Effector memory CD8-positive, alpha-beta T cell (primary cell): ENCODE results near the gene MAPK11.

Source experiments
- ATAC-seq: fragments of 150-1000 bp; cut with Tn5 transposase; replicated peaks from 2 replicates; pipeline ENCODE4 v1.10.0; 2021; ENCODE audit warnings: mild to moderate bottlenecking, moderate library complexity
- DNase-seq, 3 experiments: peaks; one replicate each; pipeline ENCODE4 v3.0.0; 2021
- H3K27ac Mint-ChIP-seq, 2 donors: one replicate each; pipeline ENCODE4 v1.8.0; 2022; ENCODE audit warnings: mild to moderate bottlenecking in 2 of 2, mixed read lengths in 2 of 2, moderate library complexity in 2 of 2
- H3K27me3 Mint-ChIP-seq, 2 donors: one replicate each; pipeline ENCODE4 v1.8.0; 2022; ENCODE audit warnings: mixed read lengths in 2 of 2
- H3K36me3 Mint-ChIP-seq: one replicate; pipeline ENCODE4 v1.8.0; 2022; ENCODE audit warnings: mild to moderate bottlenecking, moderate library complexity, mixed read lengths; ENCODE audit not compliant: insufficient read depth
- H3K4me1 Mint-ChIP-seq, 2 donors: one replicate each; pipeline ENCODE4 v1.8.0; 2022; ENCODE audit warnings: low read depth in 2 of 2, mixed read lengths in 2 of 2
- H3K4me3 Mint-ChIP-seq, 2 donors: one replicate each; pipeline ENCODE4 v1.8.0; 2022; ENCODE audit warnings: mild to moderate bottlenecking in 2 of 2, mixed read lengths in 2 of 2, moderate library complexity in 2 of 2
- H3K9me3 Mint-ChIP-seq, 2 donors: one replicate each; pipeline ENCODE4 v1.8.0; 2022; ENCODE audit warnings: mixed read lengths in 2 of 2

The MAPK11 gene

GRCh38 chr22:50283821-50284220 lies 13.6 kb upstream of the MAPK11 start:
- H3K9me3 Mint-ChIP-seq: no peaks in the 10 kb centered on the region
- H3K4me1 Mint-ChIP-seq: no peaks in the 10 kb centered on the region
- no peak for ATAC-seq
- no peak for DNase-seq
- peaks cover 4% of the 10 kb centered on the region for H3K36me3 Mint-ChIP-seq
- no peak overlapping the region for H3K27ac Mint-ChIP-seq
- H3K27me3 Mint-ChIP-seq: peaks cover 0 to 7% of the 10 kb centered on the region in 2 donors
- no peak overlapping the region for H3K4me3 Mint-ChIP-seq

DNA sequence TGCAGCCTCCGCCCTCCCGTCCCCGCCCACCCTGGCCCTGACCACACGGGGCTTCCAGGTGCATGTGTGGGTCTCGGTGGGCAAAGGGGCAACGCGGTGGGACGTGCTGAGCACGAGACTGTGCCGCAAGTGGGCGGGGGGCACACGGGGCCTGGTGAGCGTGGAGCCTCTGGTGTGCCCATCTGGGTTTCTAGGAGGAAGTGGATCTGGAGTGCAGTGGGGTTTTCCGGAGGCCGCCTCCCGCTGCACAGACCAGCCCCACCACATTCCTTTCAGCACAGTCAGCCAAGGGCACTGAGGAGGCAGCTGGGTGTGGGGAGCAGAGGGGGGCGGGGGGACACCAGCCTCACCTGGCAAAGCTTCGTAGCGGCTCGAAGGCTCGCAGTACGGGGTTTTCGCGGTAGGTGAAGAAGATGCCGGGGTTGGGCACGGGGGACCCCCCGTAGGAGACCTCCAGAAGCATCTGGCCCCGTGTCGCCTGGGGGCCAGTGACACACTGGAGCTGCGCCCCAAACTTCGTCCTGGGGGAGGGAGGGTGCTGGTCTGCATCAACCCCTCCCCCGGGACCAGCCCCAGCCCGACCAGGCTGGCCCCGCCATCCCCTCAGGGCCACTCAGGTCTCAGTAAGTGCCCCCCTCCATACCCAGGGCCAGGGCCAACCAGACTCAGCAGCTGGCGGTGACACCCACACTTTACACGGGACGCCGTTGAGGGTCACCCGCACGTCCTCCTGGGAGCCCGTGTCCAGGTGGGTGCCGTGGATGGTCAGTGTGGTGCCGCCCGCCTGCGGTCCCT lies 12.4 kb upstream of the MAPK11 start:
- Mint-ChIP-seq H3K36me3 (peaks cover 4% of the 10 kb centered on the region), H3K4me1 (no peaks in the 10 kb centered on the region), H3K27ac (no peak overlapping the region), H3K4me3 (no peak overlapping the region), H3K9me3 (no peaks in the 10 kb centered on the region), H3K27me3 (peaks cover 0 to 7% of the 10 kb centered on the region in 2 donors)
- ATAC-seq (no peak), DNase-seq (no peak)

DNA sequence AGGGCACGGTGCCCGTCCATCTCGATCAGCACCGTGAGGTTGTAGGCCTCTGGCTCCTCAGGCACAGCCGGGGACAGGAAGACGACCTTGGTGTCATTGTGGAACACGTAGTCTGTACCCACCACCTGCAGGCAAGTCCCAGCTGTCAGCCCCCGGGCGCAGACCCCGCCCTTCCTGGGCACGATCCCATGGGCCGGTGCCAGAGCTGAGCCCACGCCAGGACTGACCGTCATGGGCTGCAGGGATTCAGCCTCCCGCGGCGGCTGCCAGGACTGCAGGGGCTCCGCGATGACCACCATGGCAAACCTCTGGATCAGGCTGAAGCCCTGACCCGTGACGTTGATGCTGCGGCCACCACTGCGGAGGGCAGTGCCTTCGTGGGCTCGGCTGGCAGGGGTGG lies 11.8 kb upstream of the MAPK11 start:
- H3K27ac Mint-ChIP-seq: no peak overlapping the region
- H3K36me3 Mint-ChIP-seq: peaks cover 4% of the 10 kb centered on the region
- no peak overlapping the region for H3K4me3 Mint-ChIP-seq
- H3K27me3 Mint-ChIP-seq: peaks cover 0 to 7% of the 10 kb centered on the region in 2 donors
- no peaks in the 10 kb centered on the region for H3K9me3 Mint-ChIP-seq
- ATAC-seq: no peak
- DNase-seq: no peak
- H3K4me1 Mint-ChIP-seq: no peaks in the 10 kb centered on the region

DNA sequence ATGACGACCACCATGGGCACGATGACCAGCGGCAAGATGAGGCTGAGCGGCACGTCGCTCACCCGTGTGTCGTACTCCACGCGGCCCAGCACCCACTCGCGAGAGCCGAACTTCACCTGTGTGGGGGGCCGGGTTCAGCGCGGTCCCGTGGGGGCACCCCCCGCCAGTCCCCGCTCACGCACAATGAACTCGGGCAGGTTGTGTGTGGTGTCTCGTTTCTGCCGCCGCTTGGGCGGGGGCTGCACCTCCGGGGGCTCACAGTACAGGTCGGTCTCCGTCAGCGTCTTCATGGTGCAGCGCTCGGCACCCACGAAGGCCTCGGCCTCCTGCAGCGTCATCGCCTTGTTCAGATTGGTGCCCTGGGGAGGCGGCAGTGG lies 11.2 kb upstream of the MAPK11 start:
- DNase-seq: no peak
- Mint-ChIP-seq H3K4me3 (no peak overlapping the region), H3K27ac (no peak overlapping the region), H3K9me3 (no peaks in the 10 kb centered on the region), H3K4me1 (no peaks in the 10 kb centered on the region), H3K27me3 (peaks cover 0 to 7% of the 10 kb centered on the region in 2 donors), H3K36me3 (peaks cover 7% of the 10 kb centered on the region)
- ATAC-seq: no peak

DNA sequence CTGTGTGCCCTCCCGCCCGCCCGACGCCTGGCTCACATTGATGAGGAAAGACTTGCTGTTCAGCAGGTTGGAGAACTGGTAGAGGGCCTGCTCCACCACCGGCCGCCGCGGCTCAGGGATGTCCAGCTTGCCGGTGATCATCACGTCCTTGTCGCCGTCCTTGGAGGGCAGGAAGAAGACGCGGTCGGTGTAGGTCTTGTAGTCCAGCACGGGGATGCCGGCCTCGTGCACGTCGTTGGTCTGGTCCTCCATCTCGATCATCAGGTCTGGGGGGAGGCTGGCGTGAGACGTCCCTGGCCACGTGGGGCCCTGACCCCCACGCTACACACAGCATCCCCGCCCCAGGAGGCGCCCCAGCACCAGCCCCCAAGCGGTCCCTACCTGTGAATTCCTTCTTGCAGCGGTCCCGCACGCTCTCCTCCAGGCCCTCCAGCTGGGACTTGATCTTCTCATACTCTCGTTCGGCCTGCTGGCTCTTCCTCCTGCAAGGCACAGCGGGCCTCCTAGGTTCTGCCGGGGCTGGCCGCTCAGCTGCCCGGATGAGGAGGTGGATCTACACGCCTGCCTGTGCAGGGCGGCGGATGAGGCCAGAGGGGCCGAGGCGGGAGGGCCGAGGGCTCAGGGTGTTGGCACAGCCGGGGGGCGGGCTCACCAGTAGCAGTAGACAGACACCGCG lies 10.7 kb upstream of the MAPK11 start:
- no peaks in the 10 kb centered on the region for H3K4me1 Mint-ChIP-seq
- peaks cover 0 to 7% of the 10 kb centered on the region in 2 donors for H3K27me3 Mint-ChIP-seq
- no peak overlapping the region for H3K4me3 Mint-ChIP-seq
- ATAC-seq (no peak), DNase-seq (no peak)
- H3K27ac Mint-ChIP-seq: no peak overlapping the region
- H3K9me3 Mint-ChIP-seq: no peaks in the 10 kb centered on the region
- peaks cover 8% of the 10 kb centered on the region for H3K36me3 Mint-ChIP-seq

DNA sequence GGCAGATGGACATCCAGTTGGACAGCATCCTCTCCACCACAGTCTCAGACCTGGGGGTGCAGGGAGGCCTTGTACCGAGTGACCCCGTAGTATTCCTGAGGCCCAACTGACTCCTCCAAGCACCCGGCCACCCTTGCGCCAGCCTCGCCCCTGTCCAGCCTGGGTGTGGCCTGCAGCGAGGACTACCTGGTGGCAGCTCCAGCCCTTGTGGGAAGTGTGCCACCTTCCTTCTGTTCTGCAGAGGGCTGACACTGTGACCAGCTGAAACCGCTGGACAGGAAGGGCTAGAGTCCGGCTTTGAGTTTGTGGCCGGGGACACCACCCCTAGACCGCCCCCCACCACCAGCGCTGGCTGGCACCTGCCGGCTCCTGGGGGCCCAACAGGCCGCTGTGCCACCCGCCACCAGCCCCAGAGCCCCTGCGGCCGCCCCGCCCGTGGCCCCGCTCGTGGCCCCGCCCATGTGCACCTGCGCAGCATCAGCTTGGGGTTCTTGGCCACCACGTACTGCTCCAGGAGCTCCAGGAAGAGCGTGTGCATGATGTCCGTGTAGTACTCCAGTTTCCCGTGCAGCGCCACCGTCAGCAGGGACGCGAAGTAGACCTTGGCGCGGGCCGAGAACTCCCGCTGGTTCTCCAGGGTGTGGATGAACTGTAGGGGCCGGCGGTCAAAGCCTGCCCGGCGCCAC lies 10.0 kb upstream of the MAPK11 start:
- no peak overlapping the region for H3K4me3 Mint-ChIP-seq
- no peak for DNase-seq
- ATAC-seq: no peak
- H3K4me1 Mint-ChIP-seq: no peaks in the 10 kb centered on the region
- no peaks in the 10 kb centered on the region for H3K9me3 Mint-ChIP-seq
- peaks cover 13% of the 10 kb centered on the region for H3K36me3 Mint-ChIP-seq
- H3K27me3 Mint-ChIP-seq: peaks cover 0 to 7% of the 10 kb centered on the region in 2 donors
- H3K27ac Mint-ChIP-seq: no peak overlapping the region

DNA sequence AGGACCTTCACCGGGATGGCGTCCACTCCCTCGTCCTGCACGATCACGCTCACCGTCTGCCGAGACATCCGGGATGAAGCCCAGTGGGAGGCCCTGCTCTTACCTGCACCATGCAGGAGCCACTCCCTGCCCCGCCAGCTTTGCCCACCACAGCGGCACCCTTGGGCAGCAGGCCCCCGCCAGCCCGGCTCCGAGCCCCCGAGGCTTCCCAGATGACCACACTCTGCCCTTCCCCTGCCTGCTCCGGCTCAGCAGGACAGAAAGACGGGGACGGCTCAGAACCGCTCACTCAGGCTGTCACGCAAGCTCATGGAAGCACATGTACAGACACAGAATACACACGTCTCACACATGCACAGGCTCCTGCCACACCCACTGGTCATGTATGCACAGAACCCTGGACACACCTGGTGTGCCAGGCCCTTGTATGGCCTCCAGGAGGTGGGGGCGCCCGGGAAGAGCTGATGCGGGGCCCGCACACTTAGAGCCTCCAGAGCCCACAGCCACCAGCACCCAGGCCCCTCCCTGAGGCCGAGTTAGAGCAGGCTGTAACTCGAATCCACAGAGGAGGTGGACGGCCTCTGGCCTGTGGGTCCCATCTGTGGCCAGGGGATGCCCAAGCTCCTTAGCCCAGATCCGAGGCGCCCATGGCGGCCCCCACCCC lies 8.9 kb upstream of the MAPK11 start:
- DNase-seq: no peak
- H3K4me3 Mint-ChIP-seq: no peak overlapping the region
- no peak overlapping the region for H3K27ac Mint-ChIP-seq
- peaks cover 0 to 2% of the 10 kb centered on the region in 2 donors for H3K27me3 Mint-ChIP-seq
- peaks cover 2 to 4% of the 10 kb centered on the region in 2 donors for H3K4me1 Mint-ChIP-seq
- no peaks in the 10 kb centered on the region for H3K9me3 Mint-ChIP-seq
- H3K36me3 Mint-ChIP-seq: peaks cover 15% of the 10 kb centered on the region
- no peak for ATAC-seq

- no peak overlapping the region for H3K27ac Mint-ChIP-seq
- peaks cover 15% of the 10 kb centered on the region for H3K36me3 Mint-ChIP-seq
- peaks cover 4 to 7% of the 10 kb centered on the region in 2 donors for H3K4me1 Mint-ChIP-seq
- H3K27me3 Mint-ChIP-seq: peaks cover 0 to 7% of the 10 kb centered on the region in 2 donors
- DNase-seq: no peak
- ATAC-seq: no peak
- H3K9me3 Mint-ChIP-seq: no peaks in the 10 kb centered on the region
- H3K4me3 Mint-ChIP-seq: no peak overlapping the region
These were observed 8.3 kb upstream of the MAPK11 start for GRCh38 chr22:50278461-50278860.

GRCh38 chr22:50277761-50278160 lies 7.6 kb upstream of the MAPK11 start:
- Mint-ChIP-seq H3K27ac (no peak overlapping the region), H3K36me3 (peaks cover 15% of the 10 kb centered on the region), H3K4me3 (no peak overlapping the region), H3K27me3 (peaks cover 0 to 7% of the 10 kb centered on the region in 2 donors), H3K9me3 (no peaks in the 10 kb centered on the region), H3K4me1 (peaks cover 4 to 8% of the 10 kb centered on the region in 2 donors)
- DNase-seq (no peak), ATAC-seq (no peak)

DNA sequence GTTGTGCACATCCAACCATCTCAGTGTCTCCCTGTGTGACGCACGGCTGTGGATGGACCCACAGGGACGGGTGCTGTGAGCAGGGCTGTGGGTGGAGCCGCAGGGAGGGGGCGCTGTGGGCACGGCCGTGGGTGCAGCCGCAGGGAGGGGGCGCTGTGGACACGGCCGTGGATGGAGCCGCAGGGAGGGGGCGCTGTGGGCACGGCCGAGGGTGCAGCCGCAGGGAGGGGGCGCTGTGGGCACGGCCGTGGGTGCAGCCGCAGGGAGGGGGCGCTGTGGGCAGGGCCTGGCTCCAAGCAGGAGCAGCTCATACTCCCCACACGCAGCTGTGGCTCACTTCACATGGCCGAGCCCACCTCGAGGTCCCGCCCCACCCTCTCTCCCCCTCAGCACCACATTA lies 6.0 kb upstream of the MAPK11 start:
- H3K27me3 Mint-ChIP-seq: peaks cover 0 to 7% of the 10 kb centered on the region in 2 donors
- DNase-seq: peak; percentile 35 to 44 (median 41)
- peak; percentile 75 for ATAC-seq
- H3K36me3 Mint-ChIP-seq: peaks cover 15% of the 10 kb centered on the region
- no peak overlapping the region for H3K27ac Mint-ChIP-seq
- no peaks in the 10 kb centered on the region for H3K9me3 Mint-ChIP-seq
- peaks cover 4 to 10% of the 10 kb centered on the region in 2 donors for H3K4me1 Mint-ChIP-seq
- no peak overlapping the region for H3K4me3 Mint-ChIP-seq

DNA sequence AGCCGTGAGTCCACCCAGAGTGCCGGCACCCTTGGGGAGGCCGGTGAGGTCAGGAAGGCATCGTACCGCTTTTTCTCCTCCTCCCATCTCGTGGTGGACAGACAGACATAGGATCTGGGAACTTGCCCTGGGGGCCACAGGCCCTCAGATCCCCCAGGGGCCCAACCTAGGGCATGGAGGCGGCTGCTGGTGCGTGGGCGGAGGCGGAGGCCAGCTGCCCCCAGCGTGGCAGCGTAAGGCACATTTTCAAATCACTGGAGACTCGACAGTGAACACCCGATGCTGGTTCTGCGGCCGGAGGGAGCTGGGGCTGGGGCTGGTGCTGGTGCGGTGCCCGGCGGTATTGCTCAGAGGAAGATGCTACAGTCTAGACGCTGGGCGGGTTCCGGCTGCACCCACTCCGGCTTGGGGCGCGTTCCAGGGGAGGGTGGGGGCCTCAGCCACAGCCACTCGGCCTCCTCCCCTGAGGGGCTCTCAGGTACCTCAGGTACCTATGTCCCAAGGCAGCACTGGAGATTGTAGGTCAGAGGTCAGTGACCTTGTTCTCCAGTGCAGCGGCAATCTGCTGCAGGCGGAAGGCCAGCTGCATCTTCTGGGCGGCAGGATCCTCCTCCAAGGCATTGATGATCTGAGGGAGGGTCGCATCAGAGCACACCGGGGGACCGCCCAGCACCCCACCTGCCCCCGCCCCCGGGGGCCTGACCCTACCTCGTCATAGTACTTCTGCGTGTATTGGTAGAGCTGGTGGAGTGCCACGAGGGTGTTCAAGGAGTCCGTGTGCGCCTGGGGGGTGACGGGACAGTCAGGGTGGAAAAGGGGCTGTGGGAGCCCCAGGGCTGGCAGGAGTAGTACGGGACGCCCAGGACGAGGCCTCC lies 5.2 kb upstream of the MAPK11 start:
- ATAC-seq: no peak
- Mint-ChIP-seq H3K27ac (no peak overlapping the region), H3K36me3 (peaks cover 12% of the 10 kb centered on the region)

GRCh38 chr22:50274771-50275170 lies 4.6 kb upstream of the MAPK11 start:
- no peak overlapping the region for H3K4me3 Mint-ChIP-seq
- peaks cover 12% of the 10 kb centered on the region for H3K36me3 Mint-ChIP-seq
- peaks cover 8 to 13% of the 10 kb centered on the region in 2 donors for H3K4me1 Mint-ChIP-seq
- H3K9me3 Mint-ChIP-seq: no peaks in the 10 kb centered on the region
- no peak overlapping the region for H3K27ac Mint-ChIP-seq
- H3K27me3 Mint-ChIP-seq: peaks cover 0 to 7% of the 10 kb centered on the region in 2 donors
- no peak for ATAC-seq
- DNase-seq: no peak

More for the DNA sequence above, 5.2 kb upstream of the MAPK11 start:
- H3K4me3 Mint-ChIP-seq: peak overlapping the region in 1 of 2 donors; percentile 25
- peaks cover 0 to 7% of the 10 kb centered on the region in 2 donors for H3K27me3 Mint-ChIP-seq
- H3K9me3 Mint-ChIP-seq: no peaks in the 10 kb centered on the region
- H3K4me1 Mint-ChIP-seq: peaks cover 8 to 13% of the 10 kb centered on the region in 2 donors
- no peak for DNase-seq
